Bronchial smooth muscle cell (primary cell): ENCODE data around the gene HSD17B10. TPM values are rescaled to one million over a fixed set of nuclear protein-coding genes. Genes with fewer than 3 reads are reported as not detected.

Source experiments
- total RNA-seq: library from RNA; depleted of rRNA; stranded (reverse); fragments of >200 nt; gene quantifications from 2 replicates; pipeline ENCODE4 v1.2.1, GENCODE V29; 2014

Gene HSD17B10
- 53.4 and 59.4 TPM in 2 replicates for total RNA-seq

DNA sequence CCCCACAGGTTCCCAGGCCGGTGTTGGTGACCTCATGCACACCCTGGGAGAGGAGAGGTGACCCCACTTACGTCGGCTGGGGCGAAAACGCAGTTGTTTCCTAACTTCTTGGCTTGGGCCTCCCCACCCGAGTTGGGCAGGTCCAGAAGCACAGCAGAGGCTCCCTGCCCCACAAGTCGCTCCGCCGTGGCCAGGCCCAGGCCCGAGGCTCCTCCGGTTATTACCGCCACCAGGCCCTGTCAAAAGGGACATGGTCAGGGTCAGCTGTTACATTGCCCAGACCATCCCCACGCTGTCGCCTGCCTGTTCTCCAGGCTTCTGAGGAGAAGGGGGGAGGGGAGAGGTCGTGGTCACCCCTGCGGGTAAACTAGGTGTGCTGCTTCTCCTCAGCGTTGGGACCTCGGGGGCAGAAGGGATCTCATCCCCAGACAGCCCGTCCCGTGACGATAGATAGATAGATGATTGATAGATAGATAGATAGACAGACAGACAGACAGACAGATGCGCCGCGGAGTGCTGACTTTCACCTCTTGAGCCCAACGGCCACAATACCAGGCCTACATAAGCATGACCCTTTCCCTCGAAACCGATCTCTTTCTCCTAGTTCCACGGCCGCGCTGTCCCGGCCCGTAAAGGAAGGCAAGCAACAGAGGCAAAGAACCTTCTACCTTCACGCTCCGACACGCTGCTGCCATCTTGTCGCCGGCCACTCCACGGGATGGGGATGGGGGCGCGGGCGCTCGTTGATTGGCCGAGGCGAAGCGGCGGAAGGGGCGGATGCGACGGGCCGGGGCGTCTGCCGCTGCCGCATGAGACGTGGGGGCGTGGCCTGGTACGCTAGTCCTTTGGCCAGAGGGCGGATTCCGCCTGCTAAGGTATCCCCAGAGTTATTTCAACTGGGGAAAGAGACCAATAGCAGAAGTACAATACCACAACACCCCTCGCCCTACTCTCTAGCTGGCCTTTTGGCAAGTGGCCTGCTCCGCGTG is at the start of gene HSD17B10:
HSD17B10 (minus strand) TSS at position 720 of the 989 bp plus-strand sequence; CDS start at position 695, 25 bp downstream.

DNA sequence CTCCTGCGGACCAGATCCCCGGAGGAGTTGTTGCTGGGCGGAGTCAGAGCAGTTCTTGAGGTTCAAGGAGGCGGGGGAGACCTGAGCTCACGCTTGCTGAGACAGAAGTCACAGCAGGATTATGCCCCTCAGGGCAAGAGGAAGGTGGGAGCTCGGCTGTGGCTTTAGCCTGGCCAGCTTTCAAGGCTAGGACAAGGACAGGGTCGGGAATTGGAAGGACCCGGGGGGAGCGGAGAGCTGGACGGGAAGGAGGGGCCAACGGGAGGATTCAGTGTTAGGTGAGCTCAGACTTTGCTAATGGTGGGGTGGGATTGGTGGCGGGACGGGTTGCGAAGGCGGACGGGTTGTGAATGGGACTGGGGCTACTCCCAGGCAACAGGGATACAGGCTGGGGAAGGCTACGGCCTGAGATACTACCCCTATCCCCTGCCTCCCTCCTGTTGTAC is 11.3 kb downstream of the HSD17B10 start, which contains the start of gene RIBC1:
RIBC1 (plus strand) TSS at position 13 of the 446 bp plus-strand sequence. CDS start 3,404 bp downstream, outside the sequence.

DNA sequence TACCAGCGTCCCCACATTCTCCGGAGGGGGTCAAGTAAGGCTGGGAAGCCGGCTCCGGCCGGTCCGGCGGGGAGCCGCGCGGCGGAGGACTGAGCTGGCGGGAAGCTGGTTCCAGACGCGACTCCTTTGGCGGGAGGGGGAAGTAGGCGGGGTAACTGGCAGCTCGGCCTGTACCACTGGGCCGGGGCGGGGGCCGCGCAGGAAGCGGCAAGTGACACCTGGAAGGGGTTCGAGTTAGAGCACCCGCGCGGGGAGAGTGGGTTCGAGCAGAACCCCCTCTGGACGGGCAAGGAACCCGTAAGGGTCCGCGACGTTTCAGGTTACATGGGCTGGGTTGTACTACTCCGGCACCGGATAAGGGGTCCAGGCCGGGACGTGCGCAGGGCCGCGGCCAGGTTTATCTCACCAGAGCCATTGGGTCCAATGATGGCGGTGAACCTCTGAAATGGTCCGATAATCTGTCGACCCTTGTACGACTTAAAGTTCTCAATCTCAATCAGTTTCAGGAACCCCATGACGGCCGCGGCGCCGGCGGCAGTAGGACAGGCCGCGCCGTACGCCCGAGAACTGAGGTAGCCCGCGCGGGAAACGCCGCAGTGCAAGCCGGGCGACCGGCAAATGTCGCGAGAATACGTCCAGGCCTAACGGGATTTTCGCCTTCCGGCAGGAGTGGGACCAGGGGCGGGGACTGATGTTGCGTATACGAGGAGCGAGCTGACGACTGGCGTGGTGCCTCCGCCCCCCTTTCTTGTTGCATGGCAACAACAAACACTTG is 11.9 kb downstream of the HSD17B10 start, which contains the start of gene SMC1A:
SMC1A (minus strand) TSS at position 569 of the 775 bp plus-strand sequence; CDS start at position 515, 54 bp downstream.

Other genes with a start within 250 kb of the HSD17B10 start
- 43.0 and 44.9 TPM in 2 replicates for gene KDM5C, start 209.2 kb downstream of the HSD17B10 start, total RNA-seq
- 5.0 and 7.7 TPM in 2 replicates for gene IQSEC2, start 152.8 kb downstream of the HSD17B10 start, total RNA-seq
- gene SMC1A, start 11.7 kb downstream of the HSD17B10 start, total RNA-seq = 5.7 and 5.9 TPM in 2 replicates
- gene RIBC1, start 11.5 kb downstream of the HSD17B10 start, total RNA-seq = 0.79 and 1.4 TPM in 2 replicates